Kidney epithelial cell (primary cell): Measurements from ENCODE around the gene NPR3. TPM values are rescaled to one million over a fixed set of nuclear protein-coding genes. Genes with fewer than 3 reads are reported as not detected.

ENCODE experiments used
- DNase-seq: peaks from one replicate; pipeline ENCODE4 v3.0.0-alpha.2; 2010; ENCODE audit warnings: low read depth
- H3K27me3 ChIP-seq: 2 replicates; pipeline ENCODE4 v1.6.0; 2011; ENCODE audit warnings: low read length; ENCODE audit not compliant: control insufficient read depth, insufficient read depth
- H3K36me3 ChIP-seq: 2 replicates; pipeline ENCODE4 v1.5.1; 2011; ENCODE audit warnings: low read length; ENCODE audit not compliant: control insufficient read depth, insufficient read depth
- H3K4me3 ChIP-seq: 2 replicates; pipeline ENCODE4 v1.5.1; 2011; ENCODE audit warnings: low read depth, mild to moderate bottlenecking, control low read depth, low read length
- CTCF ChIP-seq: IDR thresholded peaks from 2 replicates; pipeline ENCODE4 v1.5.1; 2011; ENCODE audit warnings: mild to moderate bottlenecking, moderate library complexity, low read length, control low read depth, inconsistent platforms; ENCODE audit not compliant: insufficient read depth, poor library complexity, severe bottlenecking
- total RNA-seq: library from RNA; depleted of rRNA; stranded (reverse); fragments of >200 nt; gene quantifications from 2 replicates; pipeline ENCODE4 v1.2.3, GENCODE V29; 2015

Gene NPR3
- total RNA-seq, 1 donor from 2014 or later = 0.13 TPM

GRCh38 chr5:32780508-32780919 lies 69.4 kb downstream of the NPR3 start:
- Histone ChIP-seq H3K4me3 (no peak overlapping the region), H3K36me3 (no peaks in the 10 kb centered on the region), H3K27me3 (no peaks in the 10 kb centered on the region)
- TF ChIP-seq CTCF = no peak
- DNase-seq = no peak

GRCh38 chr5:32783661-32784060 lies 72.5 kb downstream of the NPR3 start:
- TF ChIP-seq CTCF = no peak
- Histone ChIP-seq H3K36me3 (no peaks in the 10 kb centered on the region), H3K27me3 (no peaks in the 10 kb centered on the region), H3K4me3 (no peak overlapping the region)
- no peak for DNase-seq

- Histone ChIP-seq H3K4me3 (no peak overlapping the region), H3K27me3 (no peaks in the 10 kb centered on the region), H3K36me3 (no peaks in the 10 kb centered on the region)
- peak; percentile 14 for DNase-seq
- no peak for TF ChIP-seq CTCF
Measured at GRCh38 chr5:32785611-32786254, 74.6 kb downstream of the NPR3 start.

GRCh38 chr5:32786311-32786710 lies 75.2 kb downstream of the NPR3 start:
- Histone ChIP-seq H3K36me3 (no peaks in the 10 kb centered on the region), H3K27me3 (no peaks in the 10 kb centered on the region), H3K4me3 (no peak overlapping the region)
- DNase-seq = no peak
- TF ChIP-seq CTCF = no peak

GRCh38 chr5:32790411-32790951 lies 79.4 kb downstream of the NPR3 start:
- Histone ChIP-seq H3K36me3 (no peaks in the 10 kb centered on the region), H3K4me3 (no peak overlapping the region), H3K27me3 (no peaks in the 10 kb centered on the region)
- no peak for DNase-seq
- TF ChIP-seq CTCF = no peak
